ENCODE data around the gene TBC1D25. TPM values are rescaled to one million over a fixed set of nuclear protein-coding genes. Genes with fewer than 3 reads are reported as not detected.

The TBC1D25 gene
- total RNA-seq, 4 donors from 2014 or later = 8.1 to 27.7 (median 13.3) TPM

GRCh38 chrX:48573690-48574269 lies 34.3 kb downstream of the TBC1D25 start:
- WGBS, 2 donors (ENCODE audit: low coverage in 1 of 2) = 0 to 55% methylated on average over 3 to 19 of the region's 19 CpGs
- H3K27ac ChIP-seq = peak overlapping the region; percentile 96 to 99 (median 98)
- in situ Hi-C loops (cut with MboI; ENCODE audit: low pct_ligation_motif_present in 1 of 4, low pct_unique_long_range_greater_than_20kb in 1 of 4, low sequenced_read_pairs in 3 of 4) (no loop called here), intact Hi-C loops (cut with DNase I; ENCODE audit: low total_unique reads) (no loop called here)
- H3K9me3 ChIP-seq = no peaks in the 10 kb centered on the region
- H3K4me3 ChIP-seq = peak overlapping the region in 3 of 4 donors; percentile 63 to 90 (median 84)
- DNase-seq = peak; percentile 29
- peaks cover 9 to 15% (median 12%) of the 10 kb centered on the region in 4 donors for H3K4me1 ChIP-seq
- TF ChIP-seq CTCF (IDR thresholded peaks at IDR 0.05) (no peak), POLR2AphosphoS5 (IDR thresholded peaks at IDR 0.05) (no peak), POLR2A (IDR thresholded peaks at IDR 0.05) (no peak), EP300 (IDR thresholded peaks at IDR 0.05; ENCODE audit: low read depth) (no peak)
- H3K27me3 ChIP-seq = no peaks in the 10 kb centered on the region
- H3K36me3 ChIP-seq = peaks cover 0 to 16% (median 5%) of the 10 kb centered on the region in 4 donors

- intact Hi-C loops (cut with DNase I; ENCODE audit: low total_unique reads) = no loop called here
- in situ Hi-C loops (cut with MboI; ENCODE audit: low pct_ligation_motif_present in 1 of 4, low pct_unique_long_range_greater_than_20kb in 1 of 4, low sequenced_read_pairs in 3 of 4) = no loop called here
- H3K36me3 ChIP-seq = peaks cover 0 to 16% (median 5%) of the 10 kb centered on the region in 4 donors
- H3K27ac ChIP-seq = peak within 1 kb of the TSS; percentile 96 to 99 (median 98)
- no peaks in the 10 kb centered on the region for H3K27me3 ChIP-seq
- H3K4me1 ChIP-seq = peaks cover 9 to 15% (median 12%) of the 10 kb centered on the region in 4 donors
- WGBS, 2 donors (ENCODE audit: low coverage in 1 of 2) = 40% methylated on average over 71 of the region's 71 CpGs; no CpG with 5 or more reads in 1 of the 2 donors
- no peaks in the 10 kb centered on the region for H3K9me3 ChIP-seq
- peak within 1 kb of the TSS; percentile 51 to 90 (median 74) for H3K4me3 ChIP-seq
- DNase-seq = peak; percentile 94
- TF ChIP-seq POLR2A (IDR thresholded peaks at IDR 0.05) (peak; percentile 91), POLR2AphosphoS5 (IDR thresholded peaks at IDR 0.05) (peak; percentile 85 to 94 (median 94)), CTCF (IDR thresholded peaks at IDR 0.05) (peak; percentile 37 to 64 (median 42)), EP300 (IDR thresholded peaks at IDR 0.05; ENCODE audit: low read depth) (peak; percentile 1)
These were observed 35.1 kb downstream of the TBC1D25 start, which contains the start of gene RBM3 for GRCh38 chrX:48574270-48575266. TSS of gene RBM3 (plus strand) at chrX:48574484. CDS start at chrX:48575181, 697 bp downstream.

- 73% methylated on average over 13 of the region's 13 CpGs; no CpG with 5 or more reads in 1 of the 2 donors for WGBS, 2 donors (ENCODE audit: low coverage in 1 of 2)
- in situ Hi-C loops (cut with MboI; ENCODE audit: low pct_ligation_motif_present in 1 of 4, low pct_unique_long_range_greater_than_20kb in 1 of 4, low sequenced_read_pairs in 3 of 4) (no loop called here), intact Hi-C loops (cut with DNase I; ENCODE audit: low total_unique reads) (no loop called here)
- Histone ChIP-seq H3K36me3 (peaks cover 0 to 16% (median 5%) of the 10 kb centered on the region in 4 donors), H3K27me3 (no peaks in the 10 kb centered on the region), H3K4me1 (peaks cover 9 to 15% (median 12%) of the 10 kb centered on the region in 4 donors), H3K4me3 (peak overlapping the region in 3 of 4 donors; percentile 63 to 90 (median 84)), H3K27ac (peak overlapping the region; percentile 96 to 99 (median 98)), H3K9me3 (no peaks in the 10 kb centered on the region)
- TF ChIP-seq EP300 (IDR thresholded peaks at IDR 0.05; ENCODE audit: low read depth) (no peak), POLR2A (IDR thresholded peaks at IDR 0.05) (no peak), CTCF (IDR thresholded peaks at IDR 0.05) (no peak), POLR2AphosphoS5 (IDR thresholded peaks at IDR 0.05) (no peak)
- DNase-seq = no peak
These were observed 36.1 kb downstream of the TBC1D25 start for GRCh38 chrX:48575642-48576041.

GRCh38 chrX:48576108-48576507 lies 36.6 kb downstream of the TBC1D25 start:
- intact Hi-C loops (cut with DNase I; ENCODE audit: low total_unique reads) = no loop called here
- TF ChIP-seq POLR2A (IDR thresholded peaks at IDR 0.05) = no peak
- TF ChIP-seq POLR2AphosphoS5 (IDR thresholded peaks at IDR 0.05) = no peak
- no peak for TF ChIP-seq CTCF (IDR thresholded peaks at IDR 0.05)
- no peak for TF ChIP-seq EP300 (IDR thresholded peaks at IDR 0.05; ENCODE audit: low read depth)
- in situ Hi-C loops (cut with MboI; ENCODE audit: low pct_ligation_motif_present in 1 of 4, low pct_unique_long_range_greater_than_20kb in 1 of 4, low sequenced_read_pairs in 3 of 4) = no loop called here
- 59% methylated on average over 6 of the region's 6 CpGs; no CpG with 5 or more reads in 1 of the 2 donors for WGBS, 2 donors (ENCODE audit: low coverage in 1 of 2)
- DNase-seq = no peak
- no peaks in the 10 kb centered on the region for H3K9me3 ChIP-seq
- no peaks in the 10 kb centered on the region for H3K27me3 ChIP-seq
- peaks cover 9 to 15% (median 12%) of the 10 kb centered on the region in 4 donors for H3K4me1 ChIP-seq
- peak overlapping the region in 3 of 4 donors; percentile 97 to 99 (median 99) for H3K27ac ChIP-seq
- peak overlapping the region in 2 of 4 donors; percentile 63 to 90 for H3K4me3 ChIP-seq
- peaks cover 0 to 16% (median 5%) of the 10 kb centered on the region in 4 donors for H3K36me3 ChIP-seq

Data from transverse colon (tissue), 4 donors.